SK-N-SH (cell line): ENCODE measurements around the gene CRIP1.

Experiments used
- CHD2 ChIP-seq: fragments of 150-350 bp; IDR thresholded peaks from 2 replicates; pipeline ENCODE4 v1.6.1; 2018; ENCODE audit warnings: low read length; ENCODE audit not compliant: partially characterized antibody
- CTCF ChIP-seq: fragments of 200-600 bp; sonication (generic); IDR thresholded peaks from 2 replicates; pipeline ENCODE4 v1.6.1; 2017; ENCODE audit warnings: antibody characterized with exemption, mild to moderate bottlenecking, moderate library complexity
- EP300 ChIP-seq, 2 experiments: IDR thresholded peaks; 2 replicates each; pipeline versions ENCODE4 v1.4.0 to v1.6.1; 2012; ENCODE audit warnings: borderline replicate concordance in 1 of 2, low read depth in 1 of 2, low read length in 1 of 2
- FOXJ3 ChIP-seq: sonication (generic); formaldehyde crosslinking; IDR thresholded peaks from 2 replicates; pipeline ENCODE4 v1.5.1; 2020; ENCODE audit warnings: mild to moderate bottlenecking, missing genetic modification reagents
- IRF3 ChIP-seq: fragments of 150-350 bp; IDR thresholded peaks from 2 replicates; pipeline ENCODE4 v1.6.1; 2016; ENCODE audit warnings: mild to moderate bottlenecking, low read depth, low read length
- JUND ChIP-seq: IDR thresholded peaks from 2 replicates; pipeline ENCODE4 v1.4.0; 2012
- MXI1 ChIP-seq: IDR thresholded peaks from 2 replicates; pipeline ENCODE4 v1.6.1; 2012; ENCODE audit warnings: mild to moderate bottlenecking, low read depth, low read length, improper control_type of control experiment
- POLR2AphosphoS5 ChIP-seq: IDR thresholded peaks from 2 replicates; pipeline ENCODE4 v1.6.1; 2012; ENCODE audit warnings: low read depth, low read length
- TAF1 ChIP-seq: IDR thresholded peaks from 2 replicates; pipeline ENCODE4 v1.6.1; 2012; ENCODE audit warnings: low read depth, mild to moderate bottlenecking, low read length, moderate library complexity, borderline replicate concordance
- ZBTB33 ChIP-seq: IDR thresholded peaks from 2 replicates; pipeline ENCODE4 v1.4.0; 2012; ENCODE audit warnings: low read depth, borderline replicate concordance

- TF ChIP-seq TAF1, result no peak
- no peak for TF ChIP-seq ZBTB33
- no peak for TF ChIP-seq CTCF
- no peak for TF ChIP-seq POLR2AphosphoS5
- no peak for TF ChIP-seq CHD2
- TF ChIP-seq MXI1, result no peak
- no peak for TF ChIP-seq JUND
- TF ChIP-seq IRF3, result no peak
- TF ChIP-seq EP300 (IDR thresholded peaks at IDR 0.05; ENCODE audit: borderline replicate concordance in 1 of 2, low read depth in 1 of 2, low read length in 1 of 2), result no peak
- no peak for TF ChIP-seq FOXJ3
Measured at GRCh38 chr14:105465209-105466031, 21.3 kb upstream of the CRIP1 start.
